ENCODE results near the gene C1QTNF9B. TPM values are rescaled to one million over a fixed set of nuclear protein-coding genes. Genes with fewer than 3 reads are reported as not detected.

C1QTNF9B gene
- total RNA-seq, 1 donor from 2014 or later: not detected

DNA sequence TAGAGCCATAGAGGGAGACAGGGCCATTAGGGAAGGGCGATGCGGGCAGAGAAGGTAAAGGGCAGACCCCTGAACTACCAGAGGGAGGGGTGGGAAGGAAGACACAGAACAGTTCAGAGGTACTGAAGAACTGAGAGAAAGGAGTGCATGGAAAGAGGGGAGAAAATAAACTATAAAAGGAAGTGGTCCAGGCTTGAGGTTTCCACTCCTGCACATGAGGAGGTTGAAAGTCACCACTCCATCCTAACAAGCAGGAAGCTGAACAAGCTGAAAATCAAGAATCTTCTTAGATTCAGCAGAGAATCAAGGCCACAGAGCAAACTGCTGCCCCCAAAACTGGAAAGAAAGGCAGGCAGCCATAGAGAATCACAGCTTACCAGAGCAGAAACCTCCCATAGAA lies 53.2 kb downstream of the C1QTNF9B start:
- H3K4me3 Mint-ChIP-seq (ENCODE audit: unreplicated experiment): no peak overlapping the region
- H3K27ac Mint-ChIP-seq (ENCODE audit: unreplicated experiment): no peak overlapping the region
- peaks cover 5% of the 10 kb centered on the region for H3K4me1 Mint-ChIP-seq (ENCODE audit: unreplicated experiment)
- no peaks in the 10 kb centered on the region for H3K9me3 Mint-ChIP-seq (ENCODE audit: unreplicated experiment)
- DNase-seq (ENCODE audit: extremely low spot score, unreplicated experiment): no peak
- H3K27me3 Mint-ChIP-seq (ENCODE audit: unreplicated experiment): no peaks in the 10 kb centered on the region
- peaks cover 13% of the 10 kb centered on the region for H3K36me3 Mint-ChIP-seq (ENCODE audit: unreplicated experiment)
- TF ChIP-seq, protein P1, sequence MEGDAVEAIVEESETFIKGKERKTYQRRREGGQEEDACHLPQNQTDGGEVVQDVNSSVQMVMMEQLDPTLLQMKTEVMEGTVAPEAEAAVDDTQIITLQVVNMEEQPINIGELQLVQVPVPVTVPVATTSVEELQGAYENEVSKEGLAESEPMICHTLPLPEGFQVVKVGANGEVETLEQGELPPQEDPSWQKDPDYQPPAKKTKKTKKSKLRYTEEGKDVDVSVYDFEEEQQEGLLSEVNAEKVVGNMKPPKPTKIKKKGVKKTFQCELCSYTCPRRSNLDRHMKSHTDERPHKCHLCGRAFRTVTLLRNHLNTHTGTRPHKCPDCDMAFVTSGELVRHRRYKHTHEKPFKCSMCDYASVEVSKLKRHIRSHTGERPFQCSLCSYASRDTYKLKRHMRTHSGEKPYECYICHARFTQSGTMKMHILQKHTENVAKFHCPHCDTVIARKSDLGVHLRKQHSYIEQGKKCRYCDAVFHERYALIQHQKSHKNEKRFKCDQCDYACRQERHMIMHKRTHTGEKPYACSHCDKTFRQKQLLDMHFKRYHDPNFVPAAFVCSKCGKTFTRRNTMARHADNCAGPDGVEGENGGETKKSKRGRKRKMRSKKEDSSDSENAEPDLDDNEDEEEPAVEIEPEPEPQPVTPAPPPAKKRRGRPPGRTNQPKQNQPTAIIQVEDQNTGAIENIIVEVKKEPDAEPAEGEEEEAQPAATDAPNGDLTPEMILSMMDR (IDR thresholded peaks at IDR 0.05): no peak

- H3K27me3 Mint-ChIP-seq (ENCODE audit: unreplicated experiment): no peaks in the 10 kb centered on the region
- TF ChIP-seq, protein P1 (IDR thresholded peaks at IDR 0.05): no peak
- H3K27ac Mint-ChIP-seq (ENCODE audit: unreplicated experiment): no peak overlapping the region
- DNase-seq (ENCODE audit: extremely low spot score, unreplicated experiment): no peak
- H3K4me3 Mint-ChIP-seq (ENCODE audit: unreplicated experiment): no peak overlapping the region
- H3K4me1 Mint-ChIP-seq (ENCODE audit: unreplicated experiment): peaks cover 5% of the 10 kb centered on the region
- H3K9me3 Mint-ChIP-seq (ENCODE audit: unreplicated experiment): no peaks in the 10 kb centered on the region
- peaks cover 12% of the 10 kb centered on the region for H3K36me3 Mint-ChIP-seq (ENCODE audit: unreplicated experiment)
Measured at GRCh38 chr13:23843436-23843835, 53.9 kb downstream of the C1QTNF9B start.

DNA sequence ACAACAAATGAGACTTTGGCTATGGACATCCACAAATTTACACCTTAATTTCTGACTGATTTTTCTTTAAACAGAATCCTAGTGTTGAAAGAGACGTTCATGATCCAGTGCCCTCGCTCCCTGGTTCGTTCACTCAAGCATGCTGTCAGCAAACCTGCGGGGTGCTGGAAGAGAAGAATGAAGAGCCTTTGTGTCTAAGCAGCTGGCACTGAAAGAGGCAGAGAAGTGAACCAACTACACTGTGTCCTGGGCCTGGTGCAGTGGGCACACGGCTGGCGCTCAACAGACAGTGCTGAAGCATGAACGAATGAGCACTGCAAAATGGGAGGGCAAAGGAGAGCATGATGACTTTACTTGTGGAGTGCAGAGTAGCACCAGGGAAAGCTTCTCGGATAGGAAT lies 54.9 kb downstream of the C1QTNF9B start:
- H3K9me3 Mint-ChIP-seq (ENCODE audit: unreplicated experiment): no peaks in the 10 kb centered on the region
- H3K27ac Mint-ChIP-seq (ENCODE audit: unreplicated experiment): no peak overlapping the region

More for the DNA sequence above, 54.9 kb downstream of the C1QTNF9B start:
- DNase-seq (ENCODE audit: extremely low spot score, unreplicated experiment): no peak
- Mint-ChIP-seq H3K36me3 (ENCODE audit: unreplicated experiment) (peaks cover 6% of the 10 kb centered on the region), H3K27me3 (ENCODE audit: unreplicated experiment) (no peaks in the 10 kb centered on the region), H3K4me3 (ENCODE audit: unreplicated experiment) (no peak overlapping the region), H3K4me1 (ENCODE audit: unreplicated experiment) (peaks cover 5% of the 10 kb centered on the region)
- TF ChIP-seq, protein P1 (IDR thresholded peaks at IDR 0.05): no peak

Other genes starting within 250 kb of the C1QTNF9B start
- 14.0 and 20.0 TPM in 2 replicates for gene MIPEP, start 8.1 kb downstream of the C1QTNF9B start, total RNA-seq

All from osteocyte (in vitro differentiated cells).